ENCODE measurements around the gene ANKS1A. TPM values are rescaled to one million over a fixed set of nuclear protein-coding genes. Genes with fewer than 3 reads are reported as not detected.
"Not testable (repeated sequence)": the region's sequence is repeated elsewhere in the genome, so short reads cannot be mapped to it uniquely, and the experiment has no call there.

The ANKS1A gene
- total RNA-seq, 1 experiment from 2014 or later = 24.0 TPM

- H3K27ac Mint-ChIP-seq (ENCODE audit: unreplicated experiment) = no peak overlapping the region
- BruUV-seq (replicated peaks) = TSS peak; percentile 24
- intact Hi-C loops (cut with micrococcal nuclease; ENCODE audit: unreplicated experiment) = no loop called here
- Histone ChIP-seq H3K9me3 (no peaks in the 10 kb centered on the region), H3K27me3 (replicated peaks; ENCODE audit: control insufficient read depth, insufficient read depth, low read length) (no peaks in the 10 kb centered on the region), H3K4me3 (ENCODE audit: low read depth, low read length) (no peak overlapping the region), H3K4me1 (no peaks in the 10 kb centered on the region), H3K36me3 (ENCODE audit: control insufficient read depth, insufficient read depth, low read length) (no peaks in the 10 kb centered on the region)
- H3K9me3 Mint-ChIP-seq (ENCODE audit: unreplicated experiment) = no peaks in the 10 kb centered on the region
- H3K27me3 Mint-ChIP-seq (ENCODE audit: insufficient read depth, unreplicated experiment) = no peaks in the 10 kb centered on the region
- H3K4me1 Mint-ChIP-seq (ENCODE audit: low read depth, unreplicated experiment) = no peaks in the 10 kb centered on the region
- TF ChIP-seq CTCF (IDR thresholded peaks at IDR 0.05; ENCODE audit: insufficient read depth in 1 of 2, low read depth in 1 of 2, low read length in 1 of 2, severe bottlenecking in 1 of 2, unreplicated experiment in 1 of 2) = no peak
- POLR2A ChIA-PET = no interaction called here
- H3K4me3 Mint-ChIP-seq (ENCODE audit: unreplicated experiment) = no peak overlapping the region
- CTCF ChIA-PET = no interaction called here
- H3K36me3 Mint-ChIP-seq (ENCODE audit: insufficient read depth, unreplicated experiment) = peaks cover 56% of the 10 kb centered on the region
- DNase-seq = no peak
Observed at GRCh38 chr6:34877869-34878485, 11.1 kb upstream of the ANKS1A start.

- BruUV-seq (replicated peaks) = not testable (repeated sequence)
Observed at GRCh38 chr6:34884073-34884472, 5.0 kb upstream of the ANKS1A start.

GRCh38 chr6:34884996-34885395 is 4.1 kb upstream of the ANKS1A start:
- ChIA-PET POLR2A (no interaction called here), CTCF (no interaction called here)
- H3K27ac Mint-ChIP-seq (ENCODE audit: unreplicated experiment) = no peak overlapping the region
- no peaks in the 10 kb centered on the region for H3K27me3 Mint-ChIP-seq (ENCODE audit: insufficient read depth, unreplicated experiment)
- Histone ChIP-seq H3K36me3 (ENCODE audit: control insufficient read depth, insufficient read depth, low read length) (no peaks in the 10 kb centered on the region), H3K4me1 (no peaks in the 10 kb centered on the region), H3K27me3 (replicated peaks; ENCODE audit: control insufficient read depth, insufficient read depth, low read length) (no peaks in the 10 kb centered on the region), H3K4me3 (ENCODE audit: low read depth, low read length) (no peak overlapping the region), H3K9me3 (no peaks in the 10 kb centered on the region)
- H3K4me1 Mint-ChIP-seq (ENCODE audit: low read depth, unreplicated experiment) = peaks cover 4% of the 10 kb centered on the region
- intact Hi-C loops (cut with micrococcal nuclease; ENCODE audit: unreplicated experiment) = loop anchor here (5.0 kb wide), 2 partner anchors 57 to 257 kb away; partner anchors contain the start of gene TCP11
- no TSS peak for BruUV-seq (replicated peaks)
- H3K36me3 Mint-ChIP-seq (ENCODE audit: insufficient read depth, unreplicated experiment) = peaks cover 63% of the 10 kb centered on the region
- H3K4me3 Mint-ChIP-seq (ENCODE audit: unreplicated experiment) = no peak overlapping the region
- no peak for TF ChIP-seq CTCF (IDR thresholded peaks at IDR 0.05; ENCODE audit: insufficient read depth in 1 of 2, low read depth in 1 of 2, low read length in 1 of 2, severe bottlenecking in 1 of 2, unreplicated experiment in 1 of 2)
- H3K9me3 Mint-ChIP-seq (ENCODE audit: unreplicated experiment) = no peaks in the 10 kb centered on the region
- DNase-seq = no peak

More at GRCh38 chr6:34884073-34884472, 5.0 kb upstream of the ANKS1A start:
- peaks cover 67% of the 10 kb centered on the region for H3K36me3 Mint-ChIP-seq (ENCODE audit: insufficient read depth, unreplicated experiment)
- H3K4me3 ChIP-seq (ENCODE audit: low read depth, low read length); intact Hi-C loops (cut with micrococcal nuclease; ENCODE audit: unreplicated experiment); H3K4me1 Mint-ChIP-seq (ENCODE audit: low read depth, unreplicated experiment); H3K9me3 ChIP-seq; POLR2A ChIA-PET; H3K27me3 ChIP-seq (replicated peaks; ENCODE audit: control insufficient read depth, insufficient read depth, low read length); H3K4me1 ChIP-seq; H3K4me3 Mint-ChIP-seq (ENCODE audit: unreplicated experiment); H3K27ac Mint-ChIP-seq (ENCODE audit: unreplicated experiment); H3K27me3 Mint-ChIP-seq (ENCODE audit: insufficient read depth, unreplicated experiment); H3K36me3 ChIP-seq (ENCODE audit: control insufficient read depth, insufficient read depth, low read length); H3K9me3 Mint-ChIP-seq (ENCODE audit: unreplicated experiment); DNase-seq: not testable (repeated sequence)
- CTCF ChIA-PET = interaction anchor here (0.6 kb wide), 1 partner anchor 421 kb away, joined by 5 read pairs; no protein-coding TSS in a partner anchor

- peaks cover 12% of the 10 kb centered on the region for H3K4me1 Mint-ChIP-seq (ENCODE audit: low read depth, unreplicated experiment)
- H3K9me3 ChIP-seq; CTCF ChIA-PET; H3K9me3 Mint-ChIP-seq (ENCODE audit: unreplicated experiment); POLR2A ChIA-PET; DNase-seq; H3K36me3 ChIP-seq (ENCODE audit: control insufficient read depth, insufficient read depth, low read length); H3K4me1 ChIP-seq; H3K4me3 ChIP-seq (ENCODE audit: low read depth, low read length); H3K27me3 Mint-ChIP-seq (ENCODE audit: insufficient read depth, unreplicated experiment); H3K27me3 ChIP-seq (replicated peaks; ENCODE audit: control insufficient read depth, insufficient read depth, low read length); H3K27ac Mint-ChIP-seq (ENCODE audit: unreplicated experiment); BruUV-seq (replicated peaks): not testable (repeated sequence)
- peaks cover 61% of the 10 kb centered on the region for H3K36me3 Mint-ChIP-seq (ENCODE audit: insufficient read depth, unreplicated experiment)
- intact Hi-C loops (cut with micrococcal nuclease; ENCODE audit: unreplicated experiment) = loop anchor here (5.0 kb wide), 2 partner anchors 56 to 256 kb away; partner anchors contain the start of gene TCP11
- peak overlapping the region; percentile 16 for H3K4me3 Mint-ChIP-seq (ENCODE audit: unreplicated experiment)
Observed at GRCh38 chr6:34885837-34886236, 3.2 kb upstream of the ANKS1A start.
